ENCODE data around the gene EFNA2.

EFNA2 gene

DNA sequence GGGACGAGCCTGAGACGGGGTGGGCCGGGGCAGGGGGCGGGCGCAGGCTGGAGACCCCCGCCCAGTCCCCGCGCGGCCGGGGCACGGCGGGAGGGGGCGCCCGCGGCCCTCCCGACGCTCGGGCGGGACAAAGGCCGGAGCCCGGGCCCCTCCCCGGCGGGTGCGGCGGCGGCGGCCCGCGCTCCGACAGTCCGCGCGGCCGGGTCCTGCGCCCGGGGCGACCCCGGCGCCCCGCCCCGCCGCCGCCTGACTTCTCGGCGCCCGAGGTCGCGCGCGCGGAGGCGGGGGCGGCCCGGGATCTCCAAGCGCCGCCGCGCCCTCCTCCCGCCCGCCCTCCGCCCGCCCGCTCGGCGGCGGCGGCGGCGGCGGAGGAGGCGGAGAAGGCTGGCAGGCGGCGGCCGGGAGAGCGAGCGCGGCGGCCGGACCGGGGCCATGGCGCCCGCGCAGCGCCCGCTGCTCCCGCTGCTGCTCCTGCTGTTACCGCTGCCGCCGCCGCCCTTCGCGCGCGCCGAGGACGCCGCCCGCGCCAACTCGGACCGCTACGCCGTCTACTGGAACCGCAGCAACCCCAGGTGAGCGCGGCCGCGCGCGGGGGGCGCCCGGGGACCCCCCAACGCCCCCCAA, at the start of gene EFNA2:
Gene EFNA2, plus strand, starts transcription at position 137 of the 624 bp plus-strand sequence. Its CDS starts 296 bp downstream, at position 433.
- DNase-seq, result no peak

GRCh38 chr19:1236576-1236975, 49.1 kb upstream of the EFNA2 start:
- peak in 19 of 56 donors; percentile 18 to 51 (median 35) for DNase-seq

- DNase-seq, result peak in 22 of 56 donors; percentile 13 to 60 (median 31)
These were observed 48.5 kb upstream of the EFNA2 start for GRCh38 chr19:1237027-1237659.

- DNase-seq, result peak in 28 of 56 donors; percentile 17 to 79 (median 42)
These were observed 47.8 kb upstream of the EFNA2 start, which contains the start of gene CBARP for GRCh38 chr19:1237754-1238368. Gene CBARP, minus strand, starts transcription at chr19:1238005. Its CDS starts 1,905 bp downstream, at chr19:1236100.

DNA sequence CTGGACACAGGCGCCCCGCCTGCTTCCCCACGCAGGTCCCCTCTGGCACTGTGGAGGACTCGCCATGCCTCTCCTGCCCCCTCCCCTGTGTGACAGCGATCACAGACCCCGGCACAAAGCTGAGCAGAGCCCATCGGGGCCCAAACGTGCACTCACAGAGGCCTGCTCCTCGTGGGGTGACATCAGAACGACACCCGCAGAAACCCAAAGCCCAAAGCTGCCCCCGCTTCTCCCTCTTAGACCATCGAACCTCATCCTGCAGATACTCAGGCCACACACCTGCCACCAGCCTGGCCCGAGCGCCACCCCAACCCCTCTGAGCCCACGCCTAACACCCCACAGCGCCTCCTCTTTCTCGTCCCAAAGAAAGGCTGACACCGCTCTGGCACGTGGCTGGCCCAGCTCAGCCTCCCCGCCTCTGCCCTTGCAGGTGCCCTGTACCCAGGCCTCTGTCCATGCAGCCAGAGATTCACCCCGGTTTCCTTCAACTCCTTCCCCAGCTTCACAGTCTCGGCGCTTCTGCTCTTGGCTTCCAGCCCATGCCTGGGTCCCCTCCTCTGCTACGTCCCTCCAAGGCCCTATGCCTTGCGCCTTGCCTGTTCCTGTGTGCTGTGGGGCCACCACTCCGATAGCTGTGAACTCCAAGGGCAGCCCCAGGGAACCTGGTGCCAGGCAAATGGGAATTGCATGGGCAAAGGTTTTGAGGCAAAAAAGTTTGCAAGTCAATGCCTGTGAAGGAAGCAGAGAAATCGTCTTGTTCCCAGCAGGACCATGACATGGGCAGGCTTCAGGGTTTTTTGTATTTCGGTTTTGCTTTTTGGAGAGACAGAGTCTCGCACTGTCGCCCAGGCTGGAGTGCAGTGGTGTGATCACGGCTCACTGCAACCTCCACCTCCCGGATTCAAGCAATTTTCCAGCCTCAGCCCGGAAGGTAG, 47.0 kb upstream of the EFNA2 start:
- peak in 10 of 56 donors; percentile 14 to 53 (median 34) for DNase-seq

GRCh38 chr19:1239420-1239795, 46.3 kb upstream of the EFNA2 start:
- DNase-seq, result peak in 1 of 56 donors; percentile 39

GRCh38 chr19:1239796-1240737, 45.6 kb upstream of the EFNA2 start:
- DNase-seq, result peak in 55 of 56 donors; percentile 42 to 94 (median 77)

- no peak for DNase-seq
These were observed 44.7 kb upstream of the EFNA2 start for GRCh38 chr19:1240925-1241324.

DNA sequence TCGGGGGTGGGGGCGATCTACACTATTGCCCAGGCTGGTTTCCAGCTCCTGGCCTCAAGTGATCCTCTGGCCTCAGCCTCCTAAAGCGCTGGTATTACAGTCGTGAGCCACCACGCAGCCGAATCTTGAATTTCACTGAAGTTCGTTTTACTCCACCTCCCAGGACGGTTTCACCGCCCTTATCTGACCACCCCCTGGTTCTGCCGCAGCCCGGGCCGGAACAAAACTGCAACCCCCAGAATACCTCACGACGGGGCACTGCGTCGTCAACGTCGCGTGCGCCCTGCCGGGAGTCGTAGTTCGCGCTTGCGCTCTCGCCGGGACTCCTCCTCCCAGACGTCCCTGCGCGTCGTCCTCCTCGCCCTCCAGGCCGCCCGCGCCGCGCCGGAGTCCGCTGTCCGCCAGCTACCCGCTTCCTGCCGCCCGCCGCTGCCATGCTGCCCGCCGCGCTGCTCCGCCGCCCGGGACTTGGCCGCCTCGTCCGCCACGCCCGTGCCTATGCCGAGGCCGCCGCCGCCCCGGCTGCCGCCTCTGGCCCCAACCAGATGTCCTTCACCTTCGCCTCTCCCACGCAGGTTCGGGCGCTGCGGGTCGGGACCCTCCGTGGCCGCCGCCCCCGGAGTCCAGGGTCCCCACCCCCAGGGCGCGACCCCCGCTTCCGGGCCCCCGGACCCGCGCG, 44.1 kb upstream of the EFNA2 start, which contains the start of gene ATP5F1D:
Gene ATP5F1D, plus strand, starts transcription at position 335 of the 679 bp plus-strand sequence. Its CDS starts 100 bp downstream, at position 435.
- peak in 55 of 56 donors; percentile 62 to 95 (median 85) for DNase-seq

GRCh38 chr19:1243768-1244692, 41.6 kb upstream of the EFNA2 start:
- DNase-seq, result peak in 54 of 56 donors; percentile 19 to 92 (median 75)

GRCh38 chr19:1244693-1245451, 40.8 kb upstream of the EFNA2 start:
- DNase-seq, result peak in 16 of 56 donors; percentile 20 to 75 (median 38)

DNA sequence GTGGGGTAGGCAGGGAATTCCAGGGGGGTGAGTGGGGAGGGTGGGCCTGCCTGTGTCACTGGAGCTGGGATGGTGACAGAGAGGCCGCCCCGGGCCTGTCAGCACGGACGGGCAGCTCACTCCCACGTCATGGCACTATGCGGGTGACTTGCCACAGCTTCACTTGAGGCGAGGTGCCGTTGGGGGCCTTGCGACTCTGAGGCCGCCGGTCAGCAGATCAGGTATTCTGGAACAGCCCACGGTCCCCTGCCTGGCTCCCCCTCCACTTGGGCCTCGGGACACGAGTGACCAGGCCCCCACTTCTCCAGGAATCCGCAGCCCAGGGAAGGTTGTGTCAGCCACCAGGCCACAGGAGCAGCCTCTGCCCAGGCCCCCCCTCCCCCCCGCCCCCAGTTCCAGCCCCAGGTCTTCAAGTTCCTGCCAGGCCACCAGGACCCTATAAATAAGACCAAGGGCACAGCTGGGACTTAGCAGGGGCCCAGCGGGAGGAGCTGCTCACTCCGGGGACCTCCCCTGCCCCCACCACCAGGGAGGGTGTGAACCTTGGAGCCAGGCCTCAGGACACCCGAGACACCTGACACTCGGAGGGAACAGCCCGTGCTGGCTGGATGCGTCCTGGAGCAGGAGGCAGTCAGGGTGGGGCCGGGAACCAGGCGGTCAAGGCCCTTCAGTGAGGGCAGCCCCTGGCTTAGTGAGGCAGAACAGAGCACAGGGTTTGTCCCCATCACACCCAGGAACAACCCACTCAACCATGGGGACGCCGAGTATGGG, 40.0 kb upstream of the EFNA2 start:
- DNase-seq, result peak in 1 of 56 donors; percentile 57

GRCh38 chr19:1246265-1247087, 39.2 kb upstream of the EFNA2 start:
- DNase-seq, result peak in 2 of 56 donors; percentile 36 to 46

GRCh38 chr19:1247748-1248138, 37.9 kb upstream of the EFNA2 start:
- DNase-seq, result no peak

DNA sequence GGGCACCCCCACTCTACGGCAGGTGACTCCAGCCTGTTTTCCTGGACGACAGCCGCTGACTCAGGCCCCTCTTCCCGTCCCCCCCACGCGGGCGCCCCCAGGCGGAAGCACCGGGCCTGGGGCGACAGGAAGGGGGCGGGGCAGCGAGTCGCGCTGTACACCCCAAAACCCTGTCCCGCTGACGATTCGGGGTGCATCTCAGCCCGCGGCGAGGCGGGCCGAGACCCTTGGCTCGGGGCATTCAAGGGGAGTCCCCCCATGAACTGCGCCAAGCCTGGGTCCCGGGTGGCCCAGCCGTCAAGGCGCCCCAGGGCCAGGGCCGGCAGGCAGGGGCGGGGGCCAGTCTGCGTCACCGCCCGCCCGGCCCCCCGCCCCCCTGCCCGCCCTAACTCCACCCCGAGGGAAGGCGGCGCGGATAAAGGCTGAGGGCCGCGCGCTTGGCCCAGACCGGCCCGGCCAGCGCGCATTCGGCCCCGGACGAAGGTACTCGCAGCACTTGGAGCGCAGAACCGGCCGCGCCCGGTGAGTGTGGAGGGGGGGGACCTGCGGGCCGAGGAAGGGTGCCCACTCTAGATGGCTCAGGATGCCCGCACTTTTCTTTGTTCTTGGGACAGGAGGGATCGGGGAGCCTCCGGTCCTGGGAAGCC, 37.4 kb upstream of the EFNA2 start, which contains the start of gene MIDN:
Gene MIDN, plus strand, starts transcription at position 445 of the 647 bp plus-strand sequence. CDS start 1,714 bp downstream, outside the sequence.
- DNase-seq, result peak in 40 of 56 donors; percentile 35 to 89 (median 71)
